ENCODE results near the gene EML4.

DNA sequence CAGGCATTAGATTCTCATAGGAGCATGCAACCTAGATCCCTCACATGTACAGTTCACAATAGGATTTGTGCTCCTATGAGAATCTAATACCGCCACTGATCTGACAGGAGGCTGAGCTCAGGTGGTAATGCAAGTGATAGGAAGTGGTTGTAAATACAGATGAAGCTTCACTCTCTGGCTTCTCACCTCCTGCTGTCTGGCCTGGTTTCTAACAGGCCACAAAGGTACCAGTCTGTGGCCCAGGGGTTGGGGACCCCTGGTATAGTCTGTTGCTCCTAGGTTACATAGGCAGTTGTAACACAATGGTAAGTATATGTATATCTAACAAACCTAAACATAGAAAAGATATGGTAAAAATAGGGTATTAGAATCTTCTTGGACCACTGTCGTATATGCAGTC is 81.8 kb downstream of the EML4 start:
- TF ChIP-seq EZH2 (IDR thresholded peaks at IDR 0.05) (no peak), POLR2AphosphoS5 (IDR thresholded peaks at IDR 0.05; ENCODE audit: borderline replicate concordance, low read depth, low read length) (no peak), FOXP2 (optimal IDR thresholded peaks at IDR 0.05; ENCODE audit: control extremely low read depth, extremely low read length, insufficient read depth) (no peak)

Data from SK-N-MC (cell line).